ENCODE measurements around the gene SRP14.

DNA sequence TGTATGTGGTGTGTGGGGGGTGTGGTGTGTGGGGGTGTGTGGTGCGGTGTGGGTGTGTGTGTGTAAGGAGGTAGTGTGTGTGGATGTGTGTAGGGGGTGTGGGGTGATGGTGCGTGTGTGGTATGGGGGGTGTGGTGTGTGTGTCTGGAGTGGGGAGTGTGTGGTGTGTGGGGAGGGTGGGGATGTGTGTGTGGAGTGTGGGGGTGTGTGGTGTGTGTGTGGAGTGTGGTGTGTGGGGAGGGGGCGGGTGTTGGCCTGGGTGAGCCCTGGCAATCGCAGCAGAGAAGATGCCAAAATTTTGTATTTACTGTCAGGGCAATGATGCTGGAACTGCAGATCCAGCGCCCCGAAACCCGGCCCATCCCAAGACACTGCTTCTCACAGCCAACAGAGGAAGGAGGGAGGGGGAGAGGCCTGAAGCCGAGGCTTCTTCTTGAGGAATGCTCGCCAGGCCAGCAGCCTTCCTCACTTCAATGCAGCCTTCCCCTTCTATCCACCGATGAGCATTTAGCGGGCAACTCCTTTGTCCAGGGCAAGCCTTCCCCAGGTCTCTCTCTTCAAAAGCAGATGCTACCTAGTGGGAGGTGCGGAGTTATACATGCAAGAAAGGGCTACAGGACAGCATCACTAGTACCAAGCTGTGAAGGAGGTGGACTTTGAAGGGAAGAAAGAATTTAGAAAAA lies 11.9 kb upstream of the SRP14 start:
- TF ChIP-seq CTCF (IDR thresholded peaks at IDR 0.05; ENCODE audit: insufficient read depth, low read depth, low read length) (no peak), EZH2 (IDR thresholded peaks at IDR 0.05; ENCODE audit: insufficient read depth, low read length) (no peak)
